IPS-20b (cell line): ENCODE measurements around the gene C2orf74.
"Not testable (repeated sequence)": the region's sequence is repeated elsewhere in the genome, so short reads cannot be mapped to it uniquely, and the experiment has no call there.

ENCODE experiments used
- H3K27ac ChIP-seq: one replicate; pipeline ENCODE4 v1.5.1; 2013; ENCODE audit warnings: low read length
- H3K27me3 ChIP-seq: 2 replicates; pipeline ENCODE4 v1.6.1; 2013; ENCODE audit warnings: mild to moderate bottlenecking, low read length, inconsistent platforms; ENCODE audit not compliant: insufficient read depth
- H3K36me3 ChIP-seq: 2 replicates; pipeline ENCODE4 v1.6.1; 2013; ENCODE audit warnings: low read depth, mild to moderate bottlenecking, inconsistent platforms, low read length, moderate library complexity; ENCODE audit not compliant: insufficient read depth
- H3K4me1 ChIP-seq: 2 replicates; pipeline ENCODE4 v1.6.1; 2013; ENCODE audit warnings: mild to moderate bottlenecking, control low read depth, inconsistent platforms, low read length, moderate library complexity; ENCODE audit not compliant: insufficient read depth
- H3K4me3 ChIP-seq: 2 replicates; pipeline ENCODE4 v1.5.1; 2013; ENCODE audit warnings: mild to moderate bottlenecking, low read length, inconsistent platforms
- H3K9ac ChIP-seq: 2 replicates; pipeline ENCODE4 v1.6.1; 2013; ENCODE audit warnings: low read depth, mild to moderate bottlenecking, inconsistent platforms, low read length, moderate library complexity
- H3K9me3 ChIP-seq: 2 replicates; pipeline ENCODE4 v1.6.1; 2013; ENCODE audit warnings: mild to moderate bottlenecking, low read depth, low read length, inconsistent platforms; ENCODE audit not compliant: insufficient read depth

The C2orf74 gene

DNA sequence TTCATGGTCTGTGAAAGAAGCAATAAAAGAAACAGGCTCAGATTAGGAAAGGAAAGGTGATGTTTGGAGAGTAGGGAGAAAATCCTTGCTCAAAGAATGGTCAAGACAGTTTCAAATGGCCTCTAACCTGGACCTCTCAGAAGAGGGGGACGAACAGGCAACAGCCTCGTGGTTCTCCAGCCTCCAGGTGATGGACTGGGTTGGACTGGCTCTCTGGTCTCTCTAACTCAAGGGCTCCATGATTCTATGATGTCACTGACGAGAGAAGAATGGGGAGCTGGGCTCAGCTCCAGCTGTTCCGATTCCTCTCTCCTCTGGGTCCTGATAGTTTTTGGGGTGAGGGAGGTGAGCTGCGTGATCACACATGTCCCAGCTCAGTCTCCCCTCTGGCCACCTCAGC is at the start of gene C2orf74:
TSS of gene C2orf74 (plus strand) at position 301 of the 400 bp plus-strand sequence. CDS start 327 bp downstream, outside the sequence.
- Histone ChIP-seq H3K36me3 (peaks cover 15% of the 10 kb centered on the region), H3K9ac (no peak within 1 kb of the TSS), H3K27ac (no peak within 1 kb of the TSS), H3K9me3 (no peaks in the 10 kb centered on the region), H3K4me1 (no peaks in the 10 kb centered on the region), H3K4me3 (no peak within 1 kb of the TSS), H3K27me3 (no peaks in the 10 kb centered on the region)

DNA sequence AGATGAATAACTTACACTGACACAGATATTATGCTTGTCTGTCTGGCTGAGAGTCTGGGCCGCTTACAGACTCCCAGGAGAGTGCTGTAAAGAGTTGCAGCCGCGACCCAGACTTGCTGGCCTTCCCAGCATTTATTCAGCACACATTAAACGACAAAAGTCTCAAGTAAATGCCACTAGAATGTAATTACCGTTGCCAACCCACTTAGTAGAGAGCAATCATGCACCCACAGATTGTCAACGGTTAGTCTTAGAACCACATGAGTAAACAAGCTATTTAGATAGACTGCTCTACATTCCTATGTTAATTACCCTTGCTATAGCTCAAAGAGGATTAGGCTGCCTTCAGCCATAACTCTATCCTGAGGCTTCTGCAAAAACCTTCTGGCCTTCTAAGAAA is 47.8 kb upstream of the C2orf74 start:
- Histone ChIP-seq H3K27me3 (no peaks in the 10 kb centered on the region), H3K9me3 (peaks cover 18% of the 10 kb centered on the region), H3K4me3 (no peak overlapping the region), H3K4me1 (no peaks in the 10 kb centered on the region), H3K27ac (no peak overlapping the region), H3K36me3 (peaks cover 32% of the 10 kb centered on the region), H3K9ac (no peak overlapping the region)

DNA sequence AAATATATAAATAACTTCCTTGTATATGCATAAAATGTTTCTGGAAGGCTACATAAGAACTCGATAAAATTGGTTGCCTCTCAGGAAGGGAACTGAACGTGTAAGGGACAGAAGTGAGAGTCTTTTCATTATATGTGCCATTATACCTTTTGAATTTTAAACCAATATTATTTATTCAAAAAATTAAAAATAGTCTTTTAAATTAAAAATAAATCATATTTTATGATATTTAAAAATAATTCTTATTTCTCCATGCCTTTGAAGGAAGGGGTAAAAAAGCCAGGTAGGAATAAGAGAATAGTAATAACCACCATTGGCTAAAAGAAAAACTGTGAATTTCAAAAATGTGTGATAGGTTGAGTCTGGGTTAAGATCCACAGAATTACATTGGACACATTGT is 45.7 kb upstream of the C2orf74 start:
- Histone ChIP-seq H3K4me1 (no peaks in the 10 kb centered on the region), H3K4me3 (no peak overlapping the region), H3K36me3 (peaks cover 35% of the 10 kb centered on the region), H3K27me3 (no peaks in the 10 kb centered on the region), H3K27ac (no peak overlapping the region), H3K9me3 (peaks cover 18% of the 10 kb centered on the region), H3K9ac (no peak overlapping the region)

- Histone ChIP-seq H3K4me3 (no peak overlapping the region), H3K36me3 (peaks cover 35% of the 10 kb centered on the region; the same call in 1 of the 2 replicates)
Observed at GRCh38 chr2:61117534-61117933, 44.5 kb upstream of the C2orf74 start.

DNA sequence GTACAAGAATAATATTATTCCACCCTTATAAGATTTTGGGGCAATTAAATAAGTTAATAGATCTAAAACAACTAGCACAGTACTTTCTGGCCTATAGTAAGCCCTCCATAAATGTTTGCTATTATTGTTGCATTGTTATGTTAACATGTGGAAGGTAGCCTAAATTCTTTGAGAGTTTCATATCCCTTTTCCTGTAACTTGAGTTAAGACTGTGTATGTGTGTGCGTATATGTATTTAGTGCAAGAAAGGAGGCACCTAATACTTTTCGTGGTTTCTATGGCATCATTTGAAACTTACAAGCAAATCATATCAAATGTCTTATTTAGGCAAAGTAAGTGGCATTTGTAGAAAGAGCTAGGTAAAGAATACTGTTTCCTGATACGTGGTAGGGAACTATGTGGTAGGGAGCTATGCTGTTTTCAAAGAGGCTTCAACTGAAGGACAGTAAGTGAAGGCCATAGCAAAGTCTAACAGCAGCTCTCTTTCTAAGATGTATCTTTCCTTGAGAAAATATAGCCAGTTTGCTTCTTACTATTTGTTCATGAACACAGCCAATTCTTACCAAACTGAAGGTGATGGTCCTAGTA is 36.8 kb upstream of the C2orf74 start:
- H3K9ac ChIP-seq = no peak overlapping the region

More at GRCh38 chr2:61117534-61117933, 44.5 kb upstream of the C2orf74 start:
- no peaks in the 10 kb centered on the region for H3K4me1 ChIP-seq
- H3K9me3 ChIP-seq = peaks cover 18% of the 10 kb centered on the region
- no peaks in the 10 kb centered on the region for H3K27me3 ChIP-seq
- no peak overlapping the region for H3K27ac ChIP-seq
- H3K9ac ChIP-seq = no peak overlapping the region

DNA sequence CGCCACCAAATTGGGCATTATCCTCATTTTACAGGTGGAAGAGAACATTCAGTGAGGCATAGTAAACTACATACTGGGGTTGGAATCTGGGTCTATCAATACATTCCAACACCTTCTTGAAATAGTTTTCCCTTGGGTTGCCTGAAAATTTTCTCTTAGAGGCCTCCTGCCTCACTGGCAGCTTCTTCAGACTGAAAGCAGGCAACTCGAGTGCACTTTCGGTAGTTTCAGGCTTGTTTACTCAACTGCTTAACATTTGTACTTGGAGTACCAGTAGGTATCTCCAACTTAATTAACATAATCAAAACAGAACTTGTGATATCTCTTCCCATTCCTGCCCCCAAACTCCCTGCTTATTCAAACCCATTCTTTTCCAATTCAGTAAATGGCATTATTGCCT is 36.2 kb upstream of the C2orf74 start:
- Histone ChIP-seq H3K36me3 (no peaks in the 10 kb centered on the region), H3K27me3 (no peaks in the 10 kb centered on the region), H3K4me1 (peaks cover 13% of the 10 kb centered on the region; the same call in 1 of the 2 replicates), H3K27ac (no peak overlapping the region), H3K9me3 (no peaks in the 10 kb centered on the region), H3K9ac (no peak overlapping the region), H3K4me3 (no peak overlapping the region)

More for the DNA sequence above, 36.8 kb upstream of the C2orf74 start:
- Histone ChIP-seq H3K27ac (no peak overlapping the region), H3K4me1 (peaks cover 13% of the 10 kb centered on the region; the same call in 1 of the 2 replicates), H3K27me3 (no peaks in the 10 kb centered on the region), H3K36me3 (no peaks in the 10 kb centered on the region), H3K9me3 (no peaks in the 10 kb centered on the region), H3K4me3 (no peak overlapping the region; the same call in 1 of the 2 replicates)

DNA sequence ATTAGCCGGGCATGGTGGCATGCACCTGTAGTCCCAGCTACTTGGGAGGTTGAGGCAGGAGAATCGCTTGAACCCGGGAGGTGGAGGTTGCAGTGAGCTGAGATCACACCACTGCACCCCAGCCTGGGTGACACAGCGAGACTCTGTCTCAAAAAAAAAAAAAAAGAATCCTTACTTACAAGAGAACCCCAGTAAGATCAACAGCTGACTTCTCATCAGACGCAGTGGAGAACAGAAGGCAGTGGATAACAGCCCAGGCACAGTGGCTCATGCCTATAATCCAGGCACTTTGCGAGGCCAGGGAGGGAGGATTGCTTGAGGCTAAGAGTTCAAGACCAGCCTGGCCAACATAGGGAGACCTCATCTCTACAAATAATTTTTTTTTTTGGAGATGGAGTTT is 33.9 kb upstream of the C2orf74 start:
- not testable (repeated sequence) for H3K9me3 ChIP-seq, H3K4me3 ChIP-seq, H3K27me3 ChIP-seq, H3K27ac ChIP-seq, H3K9ac ChIP-seq, H3K36me3 ChIP-seq
- peaks cover 13% of the 10 kb centered on the region; the same call in 1 of the 2 replicates for H3K4me1 ChIP-seq

DNA sequence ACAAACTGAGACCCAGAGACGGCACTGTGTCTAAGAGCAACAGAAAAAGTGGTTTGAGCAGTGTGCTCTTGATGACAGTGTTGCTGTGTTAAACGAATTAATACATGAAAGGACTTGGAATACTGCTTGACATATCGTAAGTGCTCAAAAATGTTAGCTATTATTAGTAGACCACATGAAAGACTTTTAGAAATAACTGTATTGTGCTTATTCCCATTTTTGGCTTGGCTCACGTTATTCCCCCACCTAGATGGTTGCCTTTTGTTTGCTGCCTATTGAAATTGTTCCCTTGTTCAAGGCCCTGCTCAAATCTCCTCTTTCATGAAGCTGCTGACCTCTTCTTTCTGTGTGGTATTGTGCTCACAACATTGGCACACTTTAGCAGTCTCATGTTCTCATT is 27.8 kb upstream of the C2orf74 start:
- H3K27ac ChIP-seq = no peak overlapping the region
- H3K27me3 ChIP-seq = no peaks in the 10 kb centered on the region
- no peaks in the 10 kb centered on the region for H3K36me3 ChIP-seq
- no peak overlapping the region for H3K4me3 ChIP-seq
- no peak overlapping the region for H3K9ac ChIP-seq
- no peaks in the 10 kb centered on the region for H3K9me3 ChIP-seq
- no peaks in the 10 kb centered on the region for H3K4me1 ChIP-seq

GRCh38 chr2:61135510-61135909 is 26.5 kb upstream of the C2orf74 start:
- Histone ChIP-seq H3K4me1 (no peaks in the 10 kb centered on the region), H3K27me3 (no peaks in the 10 kb centered on the region), H3K9ac (no peak overlapping the region)

DNA sequence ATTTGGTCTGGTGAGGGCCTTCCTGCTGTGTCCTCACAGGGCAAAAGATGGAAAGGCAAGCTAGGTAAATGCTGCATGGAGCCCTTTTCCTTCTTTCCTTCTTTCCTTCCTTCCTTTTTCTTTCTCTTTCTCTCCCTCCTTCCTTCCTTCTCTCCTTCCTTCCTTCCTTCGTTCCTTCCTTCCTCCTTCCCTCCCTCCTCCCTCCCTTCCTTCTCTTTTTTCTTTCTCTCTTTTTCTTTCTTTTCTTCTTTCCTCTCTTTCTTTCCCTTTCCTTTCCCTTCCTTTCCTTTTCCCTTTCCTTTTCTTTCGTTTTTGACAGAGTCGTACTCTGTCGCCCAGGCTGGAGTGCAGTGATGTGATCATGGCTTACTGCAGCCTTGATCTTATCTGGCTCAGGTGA is 23.1 kb upstream of the C2orf74 start:
- Histone ChIP-seq H3K9ac (no peak overlapping the region), H3K27me3 (no peaks in the 10 kb centered on the region), H3K4me1 (no peaks in the 10 kb centered on the region), H3K4me3 (no peak overlapping the region), H3K36me3 (no peaks in the 10 kb centered on the region), H3K27ac (no peak overlapping the region), H3K9me3 (no peaks in the 10 kb centered on the region)

More at GRCh38 chr2:61135510-61135909, 26.5 kb upstream of the C2orf74 start:
- Histone ChIP-seq H3K4me3 (no peak overlapping the region), H3K36me3 (no peaks in the 10 kb centered on the region), H3K27ac (no peak overlapping the region), H3K9me3 (no peaks in the 10 kb centered on the region)

DNA sequence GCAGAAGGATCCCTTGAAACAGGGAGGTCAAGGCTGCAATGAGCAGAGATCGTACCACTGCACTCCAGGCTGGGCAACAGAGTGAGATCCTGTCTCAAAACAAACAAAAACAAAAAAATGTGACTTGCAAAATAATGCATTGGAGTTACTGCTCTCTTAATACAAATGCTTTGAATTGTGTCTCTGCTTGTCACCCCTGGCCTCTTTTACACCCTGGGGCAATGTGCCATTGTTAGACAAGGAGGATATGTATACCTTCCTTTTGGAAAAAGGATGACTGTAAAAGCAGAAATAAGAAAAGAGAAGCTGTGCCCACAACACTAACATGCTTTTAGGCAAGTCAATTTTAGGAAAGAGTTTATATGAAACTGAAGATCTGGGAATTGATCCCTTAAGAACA is 20.8 kb upstream of the C2orf74 start:
- no peak overlapping the region for H3K4me3 ChIP-seq
- H3K9me3 ChIP-seq = no peaks in the 10 kb centered on the region
- no peak overlapping the region for H3K9ac ChIP-seq
- H3K4me1 ChIP-seq = no peaks in the 10 kb centered on the region
- H3K36me3 ChIP-seq = no peaks in the 10 kb centered on the region
- no peak overlapping the region for H3K27ac ChIP-seq
- no peaks in the 10 kb centered on the region for H3K27me3 ChIP-seq

DNA sequence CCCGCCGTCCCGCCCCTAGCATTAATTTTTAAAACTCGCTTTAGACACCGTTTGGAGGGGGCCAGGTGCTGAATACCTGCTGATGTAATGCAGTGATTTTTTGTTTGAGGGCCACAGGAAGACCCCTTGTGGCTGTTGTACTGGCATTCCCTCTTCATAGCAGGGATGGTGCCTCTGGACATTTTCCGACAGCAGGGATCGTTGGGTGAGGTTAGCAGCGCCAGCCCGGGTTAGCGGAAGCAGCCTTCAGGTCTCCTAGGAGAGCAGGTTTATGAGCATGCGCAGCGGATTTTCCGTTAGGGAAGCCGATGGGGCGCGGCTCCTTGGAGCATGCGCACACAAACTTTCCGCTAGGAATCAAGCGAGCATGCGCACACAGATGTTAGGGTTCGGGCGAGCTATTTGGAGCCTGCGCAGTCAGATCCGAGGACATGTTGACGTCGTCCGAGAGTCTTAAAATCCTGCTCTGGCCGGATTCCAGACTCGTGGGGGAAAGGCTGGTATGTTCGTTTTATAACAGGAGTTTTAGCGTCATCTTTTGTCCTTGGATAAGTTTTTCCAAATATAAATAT is 17.2 kb upstream of the C2orf74 start:
- Histone ChIP-seq H3K9me3 (no peaks in the 10 kb centered on the region), H3K36me3 (peaks cover 6% of the 10 kb centered on the region; the same call in 1 of the 2 replicates), H3K27ac (no peak overlapping the region), H3K4me1 (no peaks in the 10 kb centered on the region), H3K27me3 (no peaks in the 10 kb centered on the region), H3K9ac (peak overlapping the region; percentile 81; the same call in 1 of the 2 replicates), H3K4me3 (peak overlapping the region; percentile 75)
